ENCODE results near the gene UXS1.

GRCh38 chr2:106089611-106090010 lies 104.5 kb downstream of the UXS1 start:
- TF ChIP-seq CTCF (IDR thresholded peaks at IDR 0.05), result no peak
- no peak for TF ChIP-seq POLR2A (IDR thresholded peaks at IDR 0.05)
